ENCODE results near the gene LMAN1L.

The LMAN1L gene

DNA sequence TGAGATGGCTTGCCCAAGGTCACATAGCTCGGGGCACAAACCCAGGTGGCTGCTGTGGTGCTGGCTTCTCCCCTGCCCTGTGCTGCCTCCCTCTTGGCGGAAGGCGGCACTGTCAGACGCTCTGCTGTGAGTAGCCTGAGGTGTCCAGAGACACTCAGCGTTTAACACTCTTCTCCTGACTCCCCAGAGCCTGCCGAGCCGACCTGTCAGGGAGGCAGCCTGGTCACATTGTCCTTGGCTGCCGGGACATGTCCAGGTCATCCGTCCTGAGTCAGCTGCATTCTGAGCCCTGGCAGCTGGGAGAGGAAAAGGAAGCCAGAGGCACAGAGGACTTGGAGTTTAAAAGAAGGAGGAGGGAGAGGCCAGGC is 4.7 kb downstream of the LMAN1L start:
- no peak for DNase-seq

GRCh38 chr15:74820056-74820455 is 7.4 kb downstream of the LMAN1L start:
- no peak for DNase-seq

- DNase-seq: no peak
These were observed 8.6 kb downstream of the LMAN1L start for GRCh38 chr15:74821091-74821789.

DNA sequence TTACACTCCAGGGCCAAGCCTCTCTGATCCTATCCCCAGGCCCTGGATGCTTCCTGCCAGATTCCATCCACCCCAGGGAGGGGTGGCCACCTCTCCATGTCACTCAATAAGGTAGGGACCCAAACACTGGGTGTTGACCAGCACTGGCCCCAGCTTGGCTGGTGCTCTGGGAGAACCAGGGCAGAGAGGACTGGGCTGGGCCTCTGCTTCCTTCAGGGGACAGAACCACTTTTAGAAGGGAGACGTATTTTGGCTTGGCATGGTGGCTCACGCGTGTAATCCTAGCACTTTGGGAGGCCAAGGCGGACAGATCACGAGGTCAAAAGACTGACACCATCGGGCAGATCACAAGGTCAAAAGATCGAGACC is 9.1 kb downstream of the LMAN1L start:
- no peak for DNase-seq

- no peak for DNase-seq
These were observed 9.6 kb downstream of the LMAN1L start for GRCh38 chr15:74822233-74822632.

DNA sequence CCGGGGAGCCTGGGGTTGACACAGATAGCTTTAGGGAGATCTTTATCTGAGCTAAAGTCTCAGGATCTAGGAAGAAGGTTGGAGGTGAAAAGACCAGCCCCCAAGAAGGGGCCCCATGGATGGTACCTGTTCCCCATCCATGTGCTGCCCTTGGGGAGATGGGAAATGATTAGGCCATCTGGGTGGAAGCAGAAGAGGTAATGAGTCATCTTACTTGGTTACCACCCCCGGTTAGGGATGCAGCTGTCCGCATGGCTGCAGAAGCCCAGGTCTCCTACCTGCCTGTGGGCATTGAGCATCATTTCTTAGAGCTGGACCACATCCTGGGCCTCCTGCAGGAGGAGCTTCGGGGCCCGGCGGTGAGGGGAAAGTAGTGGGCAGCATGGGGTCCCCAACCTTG is 10.7 kb downstream of the LMAN1L start:
- DNase-seq: no peak

- DNase-seq: no peak
These were observed 12.3 kb downstream of the LMAN1L start for GRCh38 chr15:74824976-74825375.

GRCh38 chr15:74825866-74826265 is 13.2 kb downstream of the LMAN1L start:
- no peak for DNase-seq

DNA sequence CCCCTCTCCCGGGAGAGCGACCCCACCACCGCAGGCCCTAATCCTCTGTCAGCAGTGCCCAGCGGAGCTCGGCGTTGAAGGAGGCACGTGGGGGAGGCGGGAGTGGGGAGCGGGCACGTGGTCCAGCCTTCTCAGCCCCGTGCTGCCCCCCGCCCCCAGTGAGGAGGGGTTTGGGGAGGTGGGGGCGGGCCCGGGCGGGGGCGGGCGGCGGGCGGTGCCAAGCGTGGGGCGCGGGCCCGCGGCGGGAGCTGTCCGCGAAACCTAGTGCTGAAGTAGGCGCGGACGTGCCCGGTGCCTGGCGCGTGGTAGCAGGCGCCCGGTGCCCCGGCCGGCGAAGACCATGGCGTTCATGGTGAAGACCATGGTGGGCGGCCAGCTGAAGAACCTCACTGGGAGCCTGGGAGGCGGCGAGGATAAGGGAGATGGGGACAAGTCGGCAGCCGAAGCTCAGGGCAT is 13.8 kb downstream of the LMAN1L start, which contains the start of gene CPLX3:
CPLX3 (plus strand) TSS at position 264 of the 456 bp plus-strand sequence; CDS start at position 341, 77 bp downstream.
- peak; percentile 49 for DNase-seq

- no peak for DNase-seq
These were observed 14.3 kb downstream of the LMAN1L start for GRCh38 chr15:74826921-74827320.

DNA sequence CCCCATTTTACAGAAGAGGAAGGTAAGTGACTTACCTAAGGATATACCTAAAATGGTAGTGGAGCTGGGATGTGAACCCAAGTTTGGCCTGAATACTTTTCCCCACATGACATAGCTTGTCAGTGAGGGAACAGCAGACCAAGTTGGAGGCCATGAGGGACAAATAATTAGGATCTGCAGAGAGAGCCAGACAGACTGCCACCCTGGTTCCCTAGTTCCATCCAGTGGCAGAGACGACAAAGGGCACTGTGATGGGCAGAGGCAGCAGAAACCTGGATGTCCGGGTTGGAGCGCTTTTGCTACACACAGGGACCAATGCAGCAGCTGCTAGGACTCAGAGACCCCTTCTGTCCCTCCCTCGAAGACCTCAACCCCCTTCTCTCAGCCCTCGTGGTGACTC is 15.0 kb downstream of the LMAN1L start:
- DNase-seq: no peak

- no peak for DNase-seq
These were observed 16.2 kb downstream of the LMAN1L start for GRCh38 chr15:74828835-74829234.

DNA sequence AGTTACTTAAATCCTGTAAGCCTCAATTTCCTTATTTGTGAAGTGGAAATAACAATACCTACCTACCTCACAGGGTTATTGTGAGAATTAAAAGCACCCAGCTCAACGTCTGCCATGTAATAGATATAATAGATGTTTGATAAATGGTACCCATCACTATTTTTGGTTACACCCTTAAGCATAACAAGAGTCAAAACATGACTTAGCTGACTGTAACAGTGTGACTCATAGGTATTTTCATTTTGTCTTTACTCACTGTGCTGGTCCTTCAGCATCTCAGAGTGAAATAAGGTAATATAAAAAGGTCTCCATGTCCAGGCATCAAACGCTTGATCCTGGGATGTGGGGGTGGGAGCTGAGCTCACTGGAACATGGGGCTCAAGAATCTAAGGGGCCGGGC is 16.9 kb downstream of the LMAN1L start:
- no peak for DNase-seq

GRCh38 chr15:74829991-74830390 is 17.4 kb downstream of the LMAN1L start:
- DNase-seq: no peak

DNA sequence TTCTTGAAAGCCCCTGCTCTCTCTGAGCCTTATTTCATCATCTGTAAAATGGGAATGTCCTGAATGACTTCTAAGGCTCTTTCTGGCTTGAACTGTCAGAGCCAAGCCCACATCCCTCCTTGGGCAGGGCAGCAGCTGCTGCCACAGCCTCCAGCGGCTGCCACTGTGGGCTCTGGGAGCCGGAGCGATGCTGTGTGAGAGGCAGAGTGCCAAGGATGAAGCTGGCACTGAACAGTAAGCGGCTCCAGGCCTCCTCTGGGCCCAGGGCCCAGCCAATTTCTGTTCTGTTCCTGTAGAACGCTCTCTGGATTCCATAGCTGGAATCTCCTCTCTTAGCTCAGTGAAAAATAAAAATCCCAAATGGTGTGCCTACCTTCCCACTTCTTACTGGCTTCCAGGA is 18.2 kb downstream of the LMAN1L start:
- no peak for DNase-seq

DNA sequence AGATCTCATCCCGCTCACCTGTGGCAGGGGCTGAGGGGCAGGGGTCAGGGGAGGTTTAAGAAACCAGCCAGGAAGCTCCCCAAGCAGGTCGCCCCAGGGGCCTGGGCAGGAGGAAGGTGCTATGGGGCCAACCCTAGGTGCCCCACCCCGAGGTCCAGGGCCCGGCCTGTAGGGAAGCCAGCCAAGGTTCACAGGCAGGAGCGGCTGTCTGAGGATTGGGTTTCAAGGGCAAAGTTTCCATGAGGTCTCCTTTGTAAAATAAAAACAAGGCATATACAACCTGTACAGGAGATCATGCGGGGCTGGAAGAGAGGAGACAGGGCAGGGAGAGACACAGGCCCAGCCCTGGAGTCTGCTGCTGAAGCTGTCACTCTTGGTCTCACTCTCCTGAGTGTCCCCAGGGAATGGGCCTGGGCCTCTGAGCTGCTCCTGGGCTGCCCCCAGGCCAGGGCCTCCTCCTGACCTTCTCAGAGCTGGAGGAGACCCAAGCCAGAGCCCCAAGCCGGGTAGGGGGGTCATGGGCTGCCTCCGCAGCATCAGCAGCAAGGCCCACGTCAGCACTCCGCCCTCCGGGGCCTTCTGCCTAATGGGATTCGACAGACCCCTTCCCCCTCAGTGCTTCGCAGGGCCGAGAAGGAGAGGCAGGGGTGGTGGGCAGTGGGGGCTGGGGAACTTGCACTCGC is 19.3 kb downstream of the LMAN1L start:
- no peak for DNase-seq

- DNase-seq: no peak
These were observed 20.2 kb downstream of the LMAN1L start for GRCh38 chr15:74832826-74833225.

DNA sequence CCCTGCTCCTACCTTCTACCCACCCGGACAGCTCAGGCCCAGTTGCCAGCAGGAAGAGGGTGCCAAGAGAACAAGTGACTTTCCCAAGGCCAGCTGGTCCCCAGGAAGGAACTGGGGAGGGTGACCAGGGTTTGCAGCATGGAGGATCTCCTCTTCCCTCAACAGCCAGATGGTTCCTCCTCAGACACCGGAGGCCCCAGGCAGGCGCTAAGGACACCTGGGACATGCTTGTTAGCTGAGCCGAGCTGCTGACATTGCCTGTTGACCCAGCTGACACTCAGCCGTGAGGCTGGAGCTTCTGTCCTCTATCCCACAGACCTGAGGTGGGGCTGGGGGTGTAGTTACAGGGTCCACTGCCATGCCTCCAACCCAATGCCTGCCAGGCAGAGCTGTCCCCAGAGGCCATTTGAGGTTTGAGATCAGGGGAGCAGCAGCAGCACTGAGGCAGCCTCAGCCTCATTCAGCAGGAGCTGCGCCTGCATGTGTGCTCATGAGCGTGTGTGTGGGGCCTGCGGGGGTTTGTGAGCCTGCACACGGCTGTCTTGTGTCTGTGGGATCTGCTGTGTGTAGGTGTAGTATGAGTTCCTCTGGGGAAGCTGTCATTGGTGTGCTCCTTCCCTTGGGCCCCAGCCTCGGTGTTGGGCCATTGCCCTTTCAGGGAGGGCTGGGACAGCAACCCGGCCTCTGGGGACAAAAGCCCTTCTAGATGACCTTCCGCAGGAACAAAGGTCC is 20.9 kb downstream of the LMAN1L start:
- no peak for DNase-seq

GRCh38 chr15:74835312-74835823 is 22.7 kb downstream of the LMAN1L start:
- DNase-seq: peak; percentile 69

DNA sequence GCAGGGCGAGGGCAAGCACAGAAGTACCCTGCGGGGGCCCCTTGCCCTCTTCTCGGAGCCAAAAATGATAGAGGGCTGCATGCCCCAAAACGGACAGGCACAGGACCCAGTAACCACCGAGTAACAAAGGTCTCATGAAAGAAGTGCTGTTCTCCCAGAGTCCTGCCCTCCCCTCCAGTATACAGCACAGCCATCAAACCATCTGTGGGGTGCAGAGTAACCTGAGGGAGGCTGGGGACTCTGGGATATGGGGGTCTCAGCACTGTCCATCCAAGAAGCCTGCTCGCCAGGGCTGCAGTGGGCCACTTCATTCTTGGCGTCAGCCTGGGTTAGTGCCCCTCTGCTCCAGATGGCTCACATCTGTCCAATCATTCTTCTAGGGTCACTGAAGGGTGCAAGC is 24.2 kb downstream of the LMAN1L start:
- DNase-seq: no peak

DNA sequence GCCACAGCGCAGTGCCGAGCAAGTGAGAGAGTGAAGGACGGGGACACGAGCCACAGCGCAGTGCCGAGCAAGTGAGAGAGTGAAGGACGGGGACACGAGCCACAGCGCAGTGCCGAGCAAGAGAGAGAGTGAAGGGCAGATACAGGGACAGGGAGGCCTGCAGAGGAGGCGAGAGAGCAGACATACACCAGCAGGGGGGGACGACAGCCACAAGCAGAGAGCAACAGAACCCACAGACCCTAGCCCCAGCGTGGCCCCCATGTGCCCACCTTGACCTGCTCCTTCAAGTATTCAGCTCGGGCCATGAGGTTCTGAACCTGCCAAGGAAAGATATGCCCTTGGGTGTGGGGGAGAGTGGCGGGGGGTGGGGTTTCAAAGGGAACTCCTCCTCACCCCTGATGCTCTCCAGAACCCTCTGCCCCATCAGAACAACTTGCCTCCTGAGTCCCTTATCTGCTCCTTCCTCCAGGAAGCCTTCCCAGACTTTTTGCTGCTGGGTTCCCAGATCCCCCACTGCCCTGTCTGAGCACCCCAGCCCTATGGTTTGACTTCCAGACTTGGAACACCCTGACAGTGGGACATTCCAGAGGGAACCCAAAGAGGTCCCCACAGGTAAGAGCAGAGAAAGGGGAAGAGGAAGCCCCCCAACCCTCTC is 25.0 kb downstream of the LMAN1L start:
- no peak for DNase-seq

DNA sequence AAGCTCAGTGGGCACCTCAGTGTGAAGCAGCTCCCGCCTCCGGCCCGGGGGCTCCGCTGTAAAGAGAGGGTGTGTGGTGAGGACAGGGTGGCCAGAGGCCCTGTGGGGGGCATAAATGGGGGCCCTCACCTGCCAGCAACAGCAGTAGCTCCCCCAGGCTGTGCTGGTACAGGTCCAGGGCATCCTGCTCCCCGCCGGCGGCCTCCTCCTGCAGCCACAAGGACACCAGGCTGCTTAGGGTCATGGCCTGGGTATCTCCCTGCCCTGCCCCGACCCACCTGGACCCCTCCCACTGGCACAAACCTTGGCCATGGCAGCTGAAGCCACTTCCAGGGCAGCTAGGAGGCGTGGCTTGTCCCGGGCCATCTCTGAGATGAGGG is 25.5 kb downstream of the LMAN1L start:
- DNase-seq: no peak
